ENCODE data around the gene ELMO2. TPM values are rescaled to one million over a fixed set of nuclear protein-coding genes. Genes with fewer than 3 reads are reported as not detected.

ELMO2 gene
- total and polyA plus RNA-seq, 5 experiments from 2014 or later: 26.2 to 58.0 (median 51.1) TPM

- H3K9me3 Mint-ChIP-seq: peaks cover 0 to 14% (median 3%) of the 10 kb centered on the region in 9 donors
- peaks cover 0 to 15% (median 0%) of the 10 kb centered on the region in 3 donors for H3K36me3 Mint-ChIP-seq
- peaks cover 17 to 45% (median 31%) of the 10 kb centered on the region in 5 donors for H3K27me3 Mint-ChIP-seq
- H3K27ac Mint-ChIP-seq: no peak overlapping the region
- ATAC-seq: no peak
- H3K4me1 Mint-ChIP-seq: no peaks in the 10 kb centered on the region
- H3K4me3 Mint-ChIP-seq: no peak overlapping the region
- POLR2A ChIA-PET: no interaction called here
- no peak for DNase-seq
These were observed 14.5 kb upstream of the ELMO2 start for GRCh38 chr20:46420878-46421277.

GRCh38 chr20:46419882-46420281 is 13.5 kb upstream of the ELMO2 start:
- POLR2A ChIA-PET: no interaction called here
- ATAC-seq (no peak), DNase-seq (no peak)
- H3K9me3 Mint-ChIP-seq: peaks cover 0 to 14% (median 3%) of the 10 kb centered on the region in 9 donors
- H3K4me1 Mint-ChIP-seq: no peaks in the 10 kb centered on the region
- H3K27ac Mint-ChIP-seq: no peak overlapping the region
- H3K36me3 Mint-ChIP-seq: peaks cover 0 to 15% (median 0%) of the 10 kb centered on the region in 3 donors
- no peak overlapping the region for H3K4me3 Mint-ChIP-seq
- peaks cover 16 to 49% (median 32%) of the 10 kb centered on the region in 5 donors for H3K27me3 Mint-ChIP-seq

- Mint-ChIP-seq H3K27ac (no peak overlapping the region), H3K27me3 (peaks cover 15 to 38% (median 25%) of the 10 kb centered on the region in 5 donors), H3K36me3 (peaks cover 0 to 15% (median 0%) of the 10 kb centered on the region in 3 donors), H3K4me3 (no peak overlapping the region), H3K9me3 (peaks cover 0 to 14% (median 3%) of the 10 kb centered on the region in 9 donors), H3K4me1 (no peaks in the 10 kb centered on the region)
- DNase-seq (no peak), ATAC-seq (no peak)
- POLR2A ChIA-PET: no interaction called here
These were observed 10.4 kb upstream of the ELMO2 start for GRCh38 chr20:46416839-46417238.

GRCh38 chr20:46416421-46416820 is 10.0 kb upstream of the ELMO2 start:
- DNase-seq: no peak
- POLR2A ChIA-PET: no interaction called here

GRCh38 chr20:46415773-46416172 is 9.4 kb upstream of the ELMO2 start:
- DNase-seq: no peak
- Mint-ChIP-seq H3K9me3 (peaks cover 0 to 14% (median 3%) of the 10 kb centered on the region in 9 donors), H3K4me3 (no peak overlapping the region), H3K36me3 (peaks cover 0 to 15% (median 0%) of the 10 kb centered on the region in 3 donors), H3K4me1 (peaks cover 2 to 4% (median 2%) of the 10 kb centered on the region in 4 donors), H3K27me3 (peaks cover 17 to 38% (median 25%) of the 10 kb centered on the region in 5 donors), H3K27ac (no peak overlapping the region)
- no peak for ATAC-seq
- POLR2A ChIA-PET: no interaction called here

More at GRCh38 chr20:46416421-46416820, 10.0 kb upstream of the ELMO2 start:
- no peak overlapping the region for H3K27ac Mint-ChIP-seq
- no peaks in the 10 kb centered on the region for H3K4me1 Mint-ChIP-seq
- no peak overlapping the region for H3K4me3 Mint-ChIP-seq
- peaks cover 0 to 15% (median 0%) of the 10 kb centered on the region in 3 donors for H3K36me3 Mint-ChIP-seq
- no peak for ATAC-seq
- peaks cover 15 to 38% (median 25%) of the 10 kb centered on the region in 5 donors for H3K27me3 Mint-ChIP-seq
- peaks cover 0 to 14% (median 3%) of the 10 kb centered on the region in 9 donors for H3K9me3 Mint-ChIP-seq

GRCh38 chr20:46414608-46415007 is 8.2 kb upstream of the ELMO2 start:
- Mint-ChIP-seq H3K4me1 (peaks cover 3 to 7% (median 7%) of the 10 kb centered on the region in 4 donors), H3K9me3 (peaks cover 0 to 14% (median 3%) of the 10 kb centered on the region in 9 donors), H3K27me3 (peaks cover 18 to 38% (median 25%) of the 10 kb centered on the region in 5 donors)

GRCh38 chr20:46411637-46412036 is 5.2 kb upstream of the ELMO2 start:
- ATAC-seq: no peak

More at GRCh38 chr20:46414608-46415007, 8.2 kb upstream of the ELMO2 start:
- Mint-ChIP-seq H3K4me3 (no peak overlapping the region), H3K36me3 (peaks cover 0 to 15% (median 0%) of the 10 kb centered on the region in 3 donors), H3K27ac (no peak overlapping the region)
- POLR2A ChIA-PET: no interaction called here
- DNase-seq (no peak), ATAC-seq (no peak)

GRCh38 chr20:46408281-46408731 is 1.9 kb upstream of the ELMO2 start:
- DNase-seq: no peak
- POLR2A ChIA-PET: no interaction called here
- Mint-ChIP-seq H3K27me3 (peaks cover 0 to 4% (median 3%) of the 10 kb centered on the region in 5 donors), H3K36me3 (no peaks in the 10 kb centered on the region), H3K9me3 (no peaks in the 10 kb centered on the region), H3K4me3 (peak overlapping the region in 1 of 10 donors; percentile 15), H3K27ac (peak overlapping the region in 5 of 10 donors; percentile 28 to 90 (median 71)), H3K4me1 (peaks cover 20 to 52% (median 50%) of the 10 kb centered on the region in 4 donors)
- ATAC-seq: no peak

More at GRCh38 chr20:46411637-46412036, 5.2 kb upstream of the ELMO2 start:
- Mint-ChIP-seq H3K36me3 (peaks cover 0 to 3% (median 0%) of the 10 kb centered on the region in 3 donors), H3K27ac (peak overlapping the region in 1 of 10 donors; percentile 30), H3K4me3 (peak overlapping the region in 1 of 10 donors; percentile 33), H3K9me3 (peaks cover 0 to 3% (median 0%) of the 10 kb centered on the region in 9 donors), H3K4me1 (peaks cover 9 to 27% (median 25%) of the 10 kb centered on the region in 4 donors), H3K27me3 (peaks cover 12 to 20% (median 15%) of the 10 kb centered on the region in 5 donors)
- POLR2A ChIA-PET: interaction anchor here (1.0 kb wide), 1 partner anchor 47 kb away, joined by 4 read pairs; no protein-coding TSS in a partner anchor
- DNase-seq: no peak

- Mint-ChIP-seq H3K4me1 (peaks cover 23 to 59% (median 56%) of the 10 kb centered on the region in 4 donors), H3K27ac (peak overlapping the region in 8 of 10 donors; percentile 90 to 98 (median 97))
- POLR2A ChIA-PET: interaction anchor here (1.1 kb wide), 3 partner anchors 93 to 473 kb away, joined by 3 to 4 read pairs (median 3); partner anchors contain the start of genes PCIF1 and TP53RK
These were observed 1.2 kb upstream of the ELMO2 start for GRCh38 chr20:46407671-46407996.

GRCh38 chr20:46406986-46407670 is 713 bp upstream of the ELMO2 start:
- Mint-ChIP-seq H3K4me1 (peaks cover 26 to 64% (median 61%) of the 10 kb centered on the region in 4 donors), H3K27ac (peak overlapping the region; percentile 86 to 98 (median 97)), H3K4me3 (peak overlapping the region; percentile 90 to 100 (median 98)), H3K9me3 (no peaks in the 10 kb centered on the region), H3K27me3 (peaks cover 0 to 3% (median 0%) of the 10 kb centered on the region in 5 donors), H3K36me3 (no peaks in the 10 kb centered on the region)
- peak; percentile 40 to 54 for ATAC-seq
- DNase-seq: peak in 9 of 10 donors; percentile 63 to 82 (median 75)
- POLR2A ChIA-PET: interaction anchor here (0.7 to 1.4 kb wide), 9 partner anchors 37 to 473 kb away, joined by 3 to 6 read pairs (median 4); partner anchors contain the start of genes PCIF1 and TP53RK

More at GRCh38 chr20:46407671-46407996, 1.2 kb upstream of the ELMO2 start:
- Mint-ChIP-seq H3K9me3 (no peaks in the 10 kb centered on the region), H3K36me3 (no peaks in the 10 kb centered on the region), H3K4me3 (peak overlapping the region in 9 of 10 donors; percentile 94 to 100 (median 98)), H3K27me3 (peaks cover 0 to 3% (median 0%) of the 10 kb centered on the region in 5 donors)
- DNase-seq: no peak
- ATAC-seq: no peak

- ATAC-seq: no peak
- no peaks in the 10 kb centered on the region for H3K27me3 Mint-ChIP-seq
- POLR2A ChIA-PET: no interaction called here
- peak overlapping the region; percentile 70 to 97 (median 94) for H3K27ac Mint-ChIP-seq
- DNase-seq: no peak
- peaks cover 45 to 85% (median 85%) of the 10 kb centered on the region in 4 donors for H3K4me1 Mint-ChIP-seq
- peak overlapping the region in 9 of 10 donors; percentile 29 to 78 (median 73) for H3K4me3 Mint-ChIP-seq
- no peaks in the 10 kb centered on the region for H3K9me3 Mint-ChIP-seq
- peaks cover 0 to 13% (median 4%) of the 10 kb centered on the region in 3 donors for H3K36me3 Mint-ChIP-seq
These were observed 4.0 kb downstream of the ELMO2 start for GRCh38 chr20:46402331-46402811.

GRCh38 chr20:46401478-46401860 is 4.9 kb downstream of the ELMO2 start:
- H3K9me3 Mint-ChIP-seq: no peaks in the 10 kb centered on the region
- DNase-seq (no peak), ATAC-seq (no peak)
- H3K27ac Mint-ChIP-seq: peak overlapping the region; percentile 70 to 97 (median 94)
- peaks cover 0 to 22% (median 4%) of the 10 kb centered on the region in 3 donors for H3K36me3 Mint-ChIP-seq
- H3K4me1 Mint-ChIP-seq: peaks cover 48 to 82% (median 80%) of the 10 kb centered on the region in 4 donors
- peak overlapping the region; percentile 61 to 85 (median 76) for H3K4me3 Mint-ChIP-seq
- POLR2A ChIA-PET: interaction anchor here (0.9 to 1.1 kb wide), 2 partner anchors 15 to 28 kb away, joined by 3 read pairs; no protein-coding TSS in a partner anchor
- H3K27me3 Mint-ChIP-seq: no peaks in the 10 kb centered on the region

All from naive thymus-derived CD8-positive, alpha-beta T cell (primary cell).